SJCRH30 (cell line): ENCODE data around the gene CEP120. TPM values are rescaled to one million over a fixed set of nuclear protein-coding genes. Genes with fewer than 3 reads are reported as not detected.
"Not testable (repeated sequence)": the region's sequence is repeated elsewhere in the genome, so short reads cannot be mapped to it uniquely, and the experiment has no call there.

Source experiments
- DNase-seq, 2 experiments: peaks; one replicate each; pipeline ENCODE4 v3.0.0-alpha.2; 2015 to 2020
- H3K27ac ChIP-seq: fragments of 250-450 bp; sonication (Bioruptor Pico); 2 replicates; pipeline ENCODE4 v1.5.1; 2020; ENCODE audit warnings: mild to moderate bottlenecking, moderate library complexity
- H3K27me3 ChIP-seq: fragments of 250-450 bp; sonication (Bioruptor Pico); 2 replicates; pipeline ENCODE4 v1.5.1; 2020; ENCODE audit warnings: mild to moderate bottlenecking, moderate library complexity
- H3K36me3 ChIP-seq: fragments of 250-450 bp; sonication (Bioruptor Pico); 2 replicates; pipeline ENCODE4 v1.5.1; 2020; ENCODE audit warnings: mild to moderate bottlenecking, moderate library complexity
- H3K4me1 ChIP-seq: fragments of 250-450 bp; sonication (Bioruptor Pico); 2 replicates; pipeline ENCODE4 v1.5.1; 2020; ENCODE audit warnings: mild to moderate bottlenecking, moderate library complexity
- H3K4me3 ChIP-seq: fragments of 250-450 bp; sonication (Bioruptor Pico); 2 replicates; pipeline ENCODE4 v1.5.1; 2020; ENCODE audit warnings: mild to moderate bottlenecking, moderate library complexity
- H3K9me3 ChIP-seq: fragments of 250-450 bp; sonication (Bioruptor Pico); replicated peaks from 2 replicates; pipeline ENCODE4 v1.5.1; 2020; ENCODE audit warnings: mild to moderate bottlenecking, moderate library complexity
- total RNA-seq: library from RNA; depleted of rRNA; stranded (reverse); fragments of >200 nt; shearing (Covaris generic); gene quantifications from 2 replicates; pipeline ENCODE4 v1.2.3, GENCODE V29; 2014; rRNA removed

The CEP120 gene
- total RNA-seq, 1 experiment from 2014 or later: 23.5 TPM

- H3K4me3 ChIP-seq: no peak overlapping the region
- no peaks in the 10 kb centered on the region for H3K27me3 ChIP-seq
- no peaks in the 10 kb centered on the region for H3K9me3 ChIP-seq
- no peak overlapping the region for H3K27ac ChIP-seq
- H3K36me3 ChIP-seq: peaks cover 12% of the 10 kb centered on the region; the same call in 1 of the 2 replicates
- DNase-seq: peak in 1 of 2 experiments; percentile 11
- no peaks in the 10 kb centered on the region for H3K4me1 ChIP-seq
Measured at GRCh38 chr5:123344816-123345426, 78.3 kb downstream of the CEP120 start.

- no peaks in the 10 kb centered on the region for H3K36me3 ChIP-seq
- H3K4me1 ChIP-seq: no peaks in the 10 kb centered on the region
- no peak overlapping the region for H3K27ac ChIP-seq
- DNase-seq: no peak
- H3K4me3 ChIP-seq: no peak overlapping the region
- no peaks in the 10 kb centered on the region for H3K9me3 ChIP-seq
- no peaks in the 10 kb centered on the region for H3K27me3 ChIP-seq
Measured at GRCh38 chr5:123340928-123341327, 82.3 kb downstream of the CEP120 start.

GRCh38 chr5:123308377-123308776 is 114.8 kb downstream of the CEP120 start:
- DNase-seq, H3K4me3 ChIP-seq, H3K27me3 ChIP-seq, H3K9me3 ChIP-seq, H3K36me3 ChIP-seq, H3K27ac ChIP-seq, H3K4me1 ChIP-seq: not testable (repeated sequence)

GRCh38 chr5:123305751-123306150 is 117.5 kb downstream of the CEP120 start:
- H3K4me3 ChIP-seq: no peak overlapping the region
- H3K9me3 ChIP-seq: peaks cover 6% of the 10 kb centered on the region
- H3K27me3 ChIP-seq: no peaks in the 10 kb centered on the region
- H3K4me1 ChIP-seq: peaks cover 13% of the 10 kb centered on the region; the same call in 1 of the 2 replicates
- no peak for DNase-seq
- H3K27ac ChIP-seq: no peak overlapping the region
- H3K36me3 ChIP-seq: no peaks in the 10 kb centered on the region

GRCh38 chr5:123304777-123305316 is 118.4 kb downstream of the CEP120 start:
- Histone ChIP-seq H3K9me3 (peaks cover 9% of the 10 kb centered on the region), H3K4me1 (peaks cover 13% of the 10 kb centered on the region; the same call in 1 of the 2 replicates), H3K27ac (no peak overlapping the region), H3K4me3 (no peak overlapping the region), H3K36me3 (no peaks in the 10 kb centered on the region), H3K27me3 (no peaks in the 10 kb centered on the region)
- no peak for DNase-seq

GRCh38 chr5:123303802-123304201 is 119.4 kb downstream of the CEP120 start:
- no peak overlapping the region for H3K4me3 ChIP-seq
- H3K4me1 ChIP-seq: peaks cover 13% of the 10 kb centered on the region; the same call in 1 of the 2 replicates
- peaks cover 9% of the 10 kb centered on the region for H3K9me3 ChIP-seq
- H3K27ac ChIP-seq: no peak overlapping the region
- no peaks in the 10 kb centered on the region for H3K36me3 ChIP-seq
- H3K27me3 ChIP-seq: no peaks in the 10 kb centered on the region
- DNase-seq: no peak

GRCh38 chr5:123300266-123300665 is 122.9 kb downstream of the CEP120 start:
- H3K36me3 ChIP-seq: no peaks in the 10 kb centered on the region
- no peak overlapping the region for H3K4me3 ChIP-seq
- peaks cover 9% of the 10 kb centered on the region; the same call in 1 of the 2 replicates for H3K9me3 ChIP-seq
- H3K4me1 ChIP-seq: peaks cover 13% of the 10 kb centered on the region; the same call in 1 of the 2 replicates
- H3K27me3 ChIP-seq: no peaks in the 10 kb centered on the region
- no peak overlapping the region for H3K27ac ChIP-seq
- no peak for DNase-seq

- no peak for DNase-seq
- Histone ChIP-seq H3K4me1 (peaks cover 13% of the 10 kb centered on the region; the same call in 1 of the 2 replicates), H3K9me3 (peaks cover 9% of the 10 kb centered on the region; the same call in 1 of the 2 replicates), H3K36me3 (no peaks in the 10 kb centered on the region), H3K27me3 (no peaks in the 10 kb centered on the region), H3K4me3 (no peak overlapping the region), H3K27ac (no peak overlapping the region)
Measured at GRCh38 chr5:123299136-123299535, 124.1 kb downstream of the CEP120 start.

- H3K27ac ChIP-seq: no peak overlapping the region
Measured at GRCh38 chr5:123298335-123299030, 124.7 kb downstream of the CEP120 start.

GRCh38 chr5:123297866-123298265 is 125.3 kb downstream of the CEP120 start:
- DNase-seq: no peak
- Histone ChIP-seq H3K9me3 (peaks cover 9% of the 10 kb centered on the region; the same call in 1 of the 2 replicates), H3K4me3 (no peak overlapping the region), H3K4me1 (peaks cover 13% of the 10 kb centered on the region; the same call in 1 of the 2 replicates), H3K27me3 (no peaks in the 10 kb centered on the region), H3K27ac (no peak overlapping the region), H3K36me3 (no peaks in the 10 kb centered on the region)

More at GRCh38 chr5:123298335-123299030, 124.7 kb downstream of the CEP120 start:
- Histone ChIP-seq H3K9me3 (peaks cover 9% of the 10 kb centered on the region; the same call in 1 of the 2 replicates), H3K36me3 (no peaks in the 10 kb centered on the region), H3K4me3 (no peak overlapping the region), H3K27me3 (no peaks in the 10 kb centered on the region), H3K4me1 (peaks cover 13% of the 10 kb centered on the region; the same call in 1 of the 2 replicates)
- no peak for DNase-seq

- Histone ChIP-seq H3K9me3 (peaks cover 9% of the 10 kb centered on the region; the same call in 1 of the 2 replicates), H3K36me3 (no peaks in the 10 kb centered on the region), H3K4me3 (no peak overlapping the region), H3K4me1 (peaks cover 10% of the 10 kb centered on the region; the same call in 1 of the 2 replicates), H3K27ac (no peak overlapping the region), H3K27me3 (no peaks in the 10 kb centered on the region)
- DNase-seq: no peak
Measured at GRCh38 chr5:123297198-123297831, 125.9 kb downstream of the CEP120 start.

Other genes with a start within 250 kb of the CEP120 start
- gene CSNK1G3, start 88.8 kb upstream of the CEP120 start, total RNA-seq: 68.6 and 72.8 TPM in 2 replicates